BJ (cell line): ENCODE measurements around the gene DOK1. TPM values are rescaled to one million over a fixed set of nuclear protein-coding genes. Genes with fewer than 3 reads are reported as not detected.

ENCODE experiments used
- CTCF ChIA-PET: fragments of 350-600 bp; formaldehyde crosslinking; extraction: SDS; loops from one replicate; lab custom pipeline; 2021; ENCODE audit warnings: antibody characterized with exemption, inconsistent platforms; lab: Yijun Ruan, JAX
- POLR2A ChIA-PET: fragments of 300-600 bp; sonication (Branson Sonifier 250); formaldehyde crosslinking; extraction: SDS; loops from one replicate; lab custom pipeline; 2021; ENCODE audit warnings: antibody characterized with exemption; lab: Charles Lee
- DNase-seq: peaks from one replicate; pipeline ENCODE4 v3.0.0-alpha.2; 2011; ENCODE audit warnings: low read depth
- H3K27me3 ChIP-seq: 2 replicates; pipeline ENCODE4 v1.6.0; 2011; ENCODE audit warnings: low read length; ENCODE audit not compliant: control insufficient read depth, insufficient read depth
- H3K36me3 ChIP-seq: 2 replicates; pipeline ENCODE4 v1.5.1; 2011; ENCODE audit warnings: low read length; ENCODE audit not compliant: control insufficient read depth, insufficient read depth
- H3K4me3 ChIP-seq: 2 replicates; pipeline ENCODE4 v1.5.1; 2011; ENCODE audit warnings: low read depth, mild to moderate bottlenecking, control low read depth, low read length
- CTCF ChIP-seq: IDR thresholded peaks from 2 replicates; pipeline ENCODE4 v1.5.1; 2011; ENCODE audit warnings: low read depth, mild to moderate bottlenecking, control low read depth, inconsistent platforms, low read length, moderate library complexity; ENCODE audit not compliant: insufficient read depth
- polyA plus RNA-seq: library from polyadenylated mRNA; depleted of rRNA; stranded (reverse); fragments of >200 nt; gene quantifications from 2 replicates; pipeline ENCODE4 v1.2.3, GENCODE V29; 2011

Gene DOK1
- polyA plus RNA-seq, 1 experiment, result 28.7 TPM

- TF ChIP-seq CTCF, result no peak
- Histone ChIP-seq H3K36me3 (no peaks in the 10 kb centered on the region), H3K4me3 (no peak overlapping the region), H3K27me3 (no peaks in the 10 kb centered on the region)
- ChIA-PET CTCF (interaction anchor here (0.7 to 10.9 kb wide), 4 partner anchors 9 to 99 kb away, joined by 3 to 149 read pairs (median 6); partner anchors contain the start of genes AUP1, CCDC142, HTRA2 and TTC31), POLR2A (no interaction called here)
- no peak for DNase-seq
These were observed 27.7 kb downstream of the DOK1 start for GRCh38 chr2:74582184-74582583.

GRCh38 chr2:74583504-74583903 lies 29.0 kb downstream of the DOK1 start:
- ChIA-PET CTCF (interaction anchor here (0.8 to 10.9 kb wide), 7 partner anchors 10 to 192 kb away, joined by 3 to 149 read pairs (median 4); partner anchors contain the start of genes AUP1, CCDC142, HTRA2 and TTC31), POLR2A (interaction anchor here (0.5 to 0.8 kb wide), 2 partner anchors 9 to 54 kb away, joined by 4 to 5 read pairs; partner anchors contain the start of genes AUP1 and HTRA2)
- no peaks in the 10 kb centered on the region for H3K27me3 ChIP-seq

GRCh38 chr2:74584088-74584645 lies 29.6 kb downstream of the DOK1 start:
- CTCF ChIA-PET, result interaction anchor here (1.2 to 10.9 kb wide), 7 partner anchors 9 to 193 kb away, joined by 3 to 149 read pairs (median 8); partner anchors contain the start of genes AUP1, CCDC142, HTRA2 and TTC31

More at GRCh38 chr2:74583504-74583903, 29.0 kb downstream of the DOK1 start:
- no peak for TF ChIP-seq CTCF
- Histone ChIP-seq H3K4me3 (no peak overlapping the region), H3K36me3 (no peaks in the 10 kb centered on the region)
- no peak for DNase-seq

DNA sequence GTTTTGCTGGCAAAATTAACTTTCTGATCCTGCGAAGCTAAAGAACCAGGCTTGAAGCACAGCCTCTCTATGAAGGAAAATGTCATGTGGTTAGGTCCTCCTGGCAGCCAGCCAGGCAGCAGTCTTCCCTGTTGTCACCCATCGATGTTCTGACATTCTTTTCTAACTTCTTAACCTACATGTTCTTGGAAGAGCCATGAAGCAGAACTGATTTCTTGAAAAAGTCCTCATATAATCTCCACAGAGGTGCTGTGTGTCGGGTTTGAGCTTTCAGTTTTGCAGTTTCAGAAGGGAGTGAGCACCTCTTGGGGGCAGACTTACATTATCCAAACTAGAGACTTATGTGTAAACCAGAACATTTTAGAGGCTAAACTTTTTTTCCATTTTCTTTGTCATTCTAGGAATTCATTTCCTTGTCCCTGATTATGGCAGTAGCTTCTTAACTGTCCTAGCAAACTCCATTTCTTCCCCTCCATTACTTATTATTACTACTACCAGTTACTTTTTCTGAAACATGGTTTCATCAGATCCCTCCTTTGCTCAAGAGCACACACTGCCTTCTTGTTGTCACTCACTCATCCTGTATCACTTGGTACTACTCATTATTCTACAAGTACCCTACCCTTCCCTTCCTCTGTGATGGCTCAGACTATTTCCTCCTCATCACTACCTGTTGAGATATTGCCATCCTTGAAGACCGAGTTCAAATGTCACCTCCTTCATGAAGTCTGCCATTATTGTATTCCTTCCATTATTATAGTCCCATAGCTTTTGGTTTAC lies 31.1 kb downstream of the DOK1 start:
- no peak for DNase-seq
- Histone ChIP-seq H3K4me3 (no peak overlapping the region), H3K36me3 (no peaks in the 10 kb centered on the region), H3K27me3 (peaks cover 3% of the 10 kb centered on the region; the same call in 1 of the 2 replicates)
- ChIA-PET POLR2A (no interaction called here), CTCF (interaction anchor here (0.6 to 10.9 kb wide), 15 partner anchors 8 to 178 kb away, joined by 3 to 149 read pairs (median 4); partner anchors contain the start of genes CCDC142, PCGF1 and TTC31)
- peak; percentile 8; the same call in 1 of the 2 replicates for TF ChIP-seq CTCF

More at GRCh38 chr2:74584088-74584645, 29.6 kb downstream of the DOK1 start:
- DNase-seq, result no peak
- Histone ChIP-seq H3K4me3 (no peak overlapping the region), H3K27me3 (0 out of 2 replicates have a peak, but pooled peaks cover under 1% of the 10 kb centered on the region), H3K36me3 (no peaks in the 10 kb centered on the region)
- no peak for TF ChIP-seq CTCF
- POLR2A ChIA-PET, result interaction anchor here (0.6 to 0.7 kb wide), 2 partner anchors 55 to 61 kb away, joined by 3 to 8 read pairs; partner anchors contain the start of genes AUP1 and HTRA2
